Measurements from ENCODE around the gene SOX5.

The SOX5 gene

DNA sequence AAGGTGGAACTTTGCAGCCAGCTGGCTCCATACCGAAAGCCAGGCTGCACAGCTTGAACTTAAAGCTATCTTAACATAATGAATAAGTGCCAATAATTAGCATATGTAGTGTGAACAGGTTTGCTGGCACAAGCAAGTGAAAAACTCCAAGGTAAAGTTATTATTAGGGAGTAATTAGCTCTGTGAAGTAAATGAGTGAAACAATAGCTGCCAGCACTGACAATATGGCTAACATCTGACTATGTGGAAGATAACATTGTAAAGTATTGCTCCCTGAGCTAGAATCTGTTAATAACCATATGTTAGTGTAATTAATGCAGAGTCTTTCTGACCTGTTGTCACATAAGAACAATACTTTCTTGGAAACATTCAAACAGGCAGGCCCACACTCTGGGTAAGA lies 246.4 kb downstream of the SOX5 start:
- no peak for TF ChIP-seq SPI1 (IDR thresholded peaks at IDR 0.05; ENCODE audit: low read depth, low read length)
- TF ChIP-seq POU2F2 (IDR thresholded peaks at IDR 0.05; ENCODE audit: low read depth, low read length): no peak
- no peak for TF ChIP-seq POLR2A (IDR thresholded peaks at IDR 0.05; ENCODE audit: low read depth, low read length)
- TF ChIP-seq POLR2AphosphoS5 (IDR thresholded peaks at IDR 0.05; ENCODE audit: low read depth, low read length): no peak
- no peak for FAIRE-seq
- DNase-seq (ENCODE audit: insufficient read length, low spot score): no peak

GRCh38 chr12:23699031-23699430 lies 250.4 kb downstream of the SOX5 start:
- TF ChIP-seq SPI1 (IDR thresholded peaks at IDR 0.05; ENCODE audit: low read depth, low read length) (no peak), POU2F2 (IDR thresholded peaks at IDR 0.05; ENCODE audit: low read depth, low read length) (no peak), TAF1 (IDR thresholded peaks at IDR 0.05; ENCODE audit: low read depth, low read length) (no peak), PAX5 (IDR thresholded peaks at IDR 0.05; ENCODE audit: insufficient read depth, low read length, severe bottlenecking) (no peak), POLR2A (IDR thresholded peaks at IDR 0.05; ENCODE audit: low read depth, low read length) (no peak), POLR2AphosphoS5 (IDR thresholded peaks at IDR 0.05; ENCODE audit: low read depth, low read length) (no peak)
- DNase-seq (ENCODE audit: insufficient read length, low spot score) (no peak), FAIRE-seq (no peak)

- no peak for FAIRE-seq
- no peak for DNase-seq (ENCODE audit: insufficient read length, low spot score)
- TF ChIP-seq PAX5 (IDR thresholded peaks at IDR 0.05; ENCODE audit: insufficient read depth, low read length, severe bottlenecking): no peak
- no peak for TF ChIP-seq POU2F2 (IDR thresholded peaks at IDR 0.05; ENCODE audit: low read depth, low read length)
- no peak for TF ChIP-seq POLR2A (IDR thresholded peaks at IDR 0.05; ENCODE audit: low read depth, low read length)
- TF ChIP-seq SPI1 (IDR thresholded peaks at IDR 0.05; ENCODE audit: low read depth, low read length): no peak
- TF ChIP-seq TAF1 (IDR thresholded peaks at IDR 0.05; ENCODE audit: low read depth, low read length): no peak
- TF ChIP-seq POLR2AphosphoS5 (IDR thresholded peaks at IDR 0.05; ENCODE audit: low read depth, low read length): no peak
These were observed 254.6 kb downstream of the SOX5 start for GRCh38 chr12:23694920-23695319.

DNA sequence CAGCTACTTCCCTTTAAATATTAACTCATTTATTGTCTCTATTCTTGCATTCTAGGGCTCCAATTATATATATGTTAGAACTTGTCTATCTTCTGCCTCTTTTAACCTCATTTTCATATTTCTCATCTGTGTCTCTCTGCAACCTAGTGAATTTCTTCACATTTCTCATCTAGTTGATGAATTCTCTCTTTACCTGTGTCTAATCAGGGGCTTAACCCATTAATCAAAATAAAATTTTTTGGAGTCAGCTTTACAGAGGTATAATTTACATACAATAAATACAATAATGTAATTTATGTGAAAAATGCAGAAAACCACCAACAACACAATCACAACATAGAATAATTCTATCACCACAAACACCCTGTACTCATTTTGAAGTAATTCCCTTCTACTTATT lies 255.2 kb downstream of the SOX5 start:
- TF ChIP-seq SPI1 (IDR thresholded peaks at IDR 0.05; ENCODE audit: low read depth, low read length) (no peak), TAF1 (IDR thresholded peaks at IDR 0.05; ENCODE audit: low read depth, low read length) (no peak), POLR2AphosphoS5 (IDR thresholded peaks at IDR 0.05; ENCODE audit: low read depth, low read length) (no peak), POLR2A (IDR thresholded peaks at IDR 0.05; ENCODE audit: low read depth, low read length) (no peak), PAX5 (IDR thresholded peaks at IDR 0.05; ENCODE audit: insufficient read depth, low read length, severe bottlenecking) (no peak), POU2F2 (IDR thresholded peaks at IDR 0.05; ENCODE audit: low read depth, low read length) (no peak)
- FAIRE-seq: no peak
- DNase-seq (ENCODE audit: insufficient read length, low spot score): no peak

- DNase-seq (ENCODE audit: insufficient read length, low spot score): no peak
- FAIRE-seq: no peak
- TF ChIP-seq POU2F2 (IDR thresholded peaks at IDR 0.05; ENCODE audit: low read depth, low read length): no peak
These were observed 261.5 kb downstream of the SOX5 start for GRCh38 chr12:23687947-23688346.

- DNase-seq (ENCODE audit: insufficient read length, low spot score): no peak
- no peak for FAIRE-seq
- TF ChIP-seq TAF1 (IDR thresholded peaks at IDR 0.05; ENCODE audit: low read depth, low read length) (no peak), POLR2AphosphoS5 (IDR thresholded peaks at IDR 0.05; ENCODE audit: low read depth, low read length) (no peak), PAX5 (IDR thresholded peaks at IDR 0.05; ENCODE audit: insufficient read depth, low read length, severe bottlenecking) (no peak), SPI1 (IDR thresholded peaks at IDR 0.05; ENCODE audit: low read depth, low read length) (no peak), POU2F2 (IDR thresholded peaks at IDR 0.05; ENCODE audit: low read depth, low read length) (no peak), POLR2A (IDR thresholded peaks at IDR 0.05; ENCODE audit: low read depth, low read length) (no peak)
These were observed 263.4 kb downstream of the SOX5 start for GRCh38 chr12:23686095-23686494.

DNA sequence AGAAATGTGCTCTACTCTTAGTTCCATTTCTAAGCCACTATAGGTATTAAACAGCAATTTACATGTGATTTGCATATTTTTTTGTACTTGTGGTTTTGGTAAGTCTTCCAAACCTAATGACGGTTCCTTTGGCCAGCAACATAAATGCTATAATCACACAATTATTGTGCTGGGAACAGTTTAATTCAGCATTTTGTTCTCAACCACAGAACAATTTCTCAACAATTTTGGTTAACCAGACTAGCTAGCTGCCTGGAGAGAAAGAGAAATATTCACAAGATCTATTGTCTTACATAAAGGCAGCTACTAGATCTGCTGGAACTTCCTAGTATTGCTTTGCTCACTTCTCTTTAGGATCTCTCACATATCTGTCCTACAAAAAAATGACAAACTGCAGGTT lies 265.3 kb downstream of the SOX5 start:
- FAIRE-seq (no peak), DNase-seq (ENCODE audit: insufficient read length, low spot score) (no peak)
- no peak for TF ChIP-seq SPI1 (IDR thresholded peaks at IDR 0.05; ENCODE audit: low read depth, low read length)
- TF ChIP-seq TAF1 (IDR thresholded peaks at IDR 0.05; ENCODE audit: low read depth, low read length): no peak
- TF ChIP-seq POLR2AphosphoS5 (IDR thresholded peaks at IDR 0.05; ENCODE audit: low read depth, low read length): no peak

DNA sequence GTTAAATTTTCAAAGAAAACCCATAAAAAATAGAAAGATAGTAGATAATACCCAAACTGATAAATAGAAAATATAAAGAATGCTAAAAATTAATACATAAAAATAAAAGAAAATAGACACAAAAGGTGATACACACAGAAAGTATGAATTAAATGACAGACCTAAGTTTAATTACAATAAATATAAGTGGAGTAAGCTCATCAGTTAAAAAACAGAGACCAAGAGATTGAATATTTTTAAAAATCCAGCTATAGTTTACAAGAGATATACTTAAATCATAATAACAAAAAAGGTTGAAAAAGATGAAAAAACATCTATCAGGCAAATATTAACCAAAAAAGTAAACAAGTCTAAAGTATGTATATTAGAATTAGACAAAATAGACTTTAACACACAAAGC lies 268.2 kb downstream of the SOX5 start:
- no peak for TF ChIP-seq SPI1 (IDR thresholded peaks at IDR 0.05; ENCODE audit: low read depth, low read length)
- no peak for TF ChIP-seq POU2F2 (IDR thresholded peaks at IDR 0.05; ENCODE audit: low read depth, low read length)
- DNase-seq (ENCODE audit: insufficient read length, low spot score) (no peak), FAIRE-seq (no peak)

GRCh38 chr12:23674064-23674463 lies 275.4 kb downstream of the SOX5 start:
- no peak for FAIRE-seq
- TF ChIP-seq SPI1 (IDR thresholded peaks at IDR 0.05; ENCODE audit: low read depth, low read length) (no peak), TAF1 (IDR thresholded peaks at IDR 0.05; ENCODE audit: low read depth, low read length) (no peak), POLR2AphosphoS5 (IDR thresholded peaks at IDR 0.05; ENCODE audit: low read depth, low read length) (no peak), PAX5 (IDR thresholded peaks at IDR 0.05; ENCODE audit: insufficient read depth, low read length, severe bottlenecking) (no peak), POLR2A (IDR thresholded peaks at IDR 0.05; ENCODE audit: low read depth, low read length) (no peak), POU2F2 (IDR thresholded peaks at IDR 0.05; ENCODE audit: low read depth, low read length) (no peak)
- DNase-seq (ENCODE audit: insufficient read length, low spot score): no peak

DNA sequence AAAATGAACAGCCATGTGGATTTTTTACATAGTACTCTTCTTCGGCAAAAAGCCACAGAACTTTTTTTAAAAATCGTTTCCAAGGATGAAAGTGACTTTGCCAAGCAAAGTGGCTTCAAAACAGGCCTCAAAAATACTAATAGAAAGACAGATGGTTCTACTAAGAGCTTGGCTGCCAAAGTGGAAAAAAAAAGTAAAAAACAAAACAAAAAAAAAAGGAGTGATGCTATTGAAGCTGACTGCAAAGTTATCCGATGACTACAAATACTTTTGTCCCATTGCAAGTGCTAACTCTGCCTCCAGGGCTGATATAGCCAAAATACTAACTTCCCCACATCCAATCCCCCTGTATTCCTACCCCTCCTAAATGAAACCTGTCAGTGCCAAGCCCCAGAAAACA lies 277.6 kb downstream of the SOX5 start:
- FAIRE-seq (no peak), DNase-seq (ENCODE audit: insufficient read length, low spot score) (no peak)
- TF ChIP-seq PAX5 (IDR thresholded peaks at IDR 0.05; ENCODE audit: insufficient read depth, low read length, severe bottlenecking): no peak
- no peak for TF ChIP-seq POLR2A (IDR thresholded peaks at IDR 0.05; ENCODE audit: low read depth, low read length)
- TF ChIP-seq POU2F2 (IDR thresholded peaks at IDR 0.05; ENCODE audit: low read depth, low read length): no peak
- no peak for TF ChIP-seq SPI1 (IDR thresholded peaks at IDR 0.05; ENCODE audit: low read depth, low read length)
- no peak for TF ChIP-seq POLR2AphosphoS5 (IDR thresholded peaks at IDR 0.05; ENCODE audit: low read depth, low read length)
- TF ChIP-seq TAF1 (IDR thresholded peaks at IDR 0.05; ENCODE audit: low read depth, low read length): no peak

- DNase-seq (ENCODE audit: insufficient read length, low spot score) (no peak), FAIRE-seq (no peak)
- TF ChIP-seq TAF1 (IDR thresholded peaks at IDR 0.05; ENCODE audit: low read depth, low read length): no peak
- no peak for TF ChIP-seq SPI1 (IDR thresholded peaks at IDR 0.05; ENCODE audit: low read depth, low read length)
- TF ChIP-seq POLR2AphosphoS5 (IDR thresholded peaks at IDR 0.05; ENCODE audit: low read depth, low read length): no peak
- TF ChIP-seq POLR2A (IDR thresholded peaks at IDR 0.05; ENCODE audit: low read depth, low read length): no peak
- TF ChIP-seq POU2F2 (IDR thresholded peaks at IDR 0.05; ENCODE audit: low read depth, low read length): no peak
These were observed 278.8 kb downstream of the SOX5 start for GRCh38 chr12:23670684-23671083.
